GM21717 (cell line): ENCODE data around the gene DGKH.

Source experiments
- ATAC-seq: cut with Tn5 transposase; IDR thresholded peaks from one replicate; pipeline ENCODE4 v1.9.1; 2021; ENCODE audit warnings: mild to moderate bottlenecking, moderate library complexity; ENCODE audit not compliant: unreplicated experiment

DGKH gene

DNA sequence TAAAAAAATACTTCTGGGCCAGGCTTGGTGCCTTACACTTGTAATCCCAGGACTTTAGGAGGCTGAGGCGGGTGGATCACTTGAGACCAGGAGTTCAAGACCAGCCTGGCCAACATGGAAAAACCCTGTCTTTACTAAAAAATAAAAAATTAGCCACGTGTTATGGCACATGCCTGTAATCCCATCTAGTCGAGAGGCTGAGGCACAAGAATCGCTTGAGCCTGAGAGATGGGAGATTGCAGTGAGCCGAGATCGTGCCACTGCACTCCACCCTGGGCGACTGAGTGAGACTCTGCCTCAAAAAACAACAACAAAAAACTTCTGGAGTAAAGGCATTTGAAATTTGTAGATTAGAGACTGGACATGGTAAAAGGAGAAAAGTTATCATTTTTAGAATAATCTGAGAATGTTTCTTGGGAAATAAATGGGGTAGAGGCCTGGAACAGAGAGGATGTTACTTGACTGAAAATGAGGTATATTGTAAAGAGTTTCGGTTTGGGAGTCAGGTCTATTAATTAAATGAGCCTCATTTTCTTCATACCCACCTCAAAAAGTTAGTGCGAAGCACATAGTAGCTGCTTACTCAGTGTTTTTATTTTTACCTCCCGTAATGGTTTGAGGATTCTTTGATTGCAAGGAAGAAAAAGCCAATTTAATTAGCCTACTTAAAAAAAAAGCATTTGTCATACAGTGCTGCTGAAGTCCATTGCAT is 226.1 kb downstream of the DGKH start:
- no peak for ATAC-seq

DNA sequence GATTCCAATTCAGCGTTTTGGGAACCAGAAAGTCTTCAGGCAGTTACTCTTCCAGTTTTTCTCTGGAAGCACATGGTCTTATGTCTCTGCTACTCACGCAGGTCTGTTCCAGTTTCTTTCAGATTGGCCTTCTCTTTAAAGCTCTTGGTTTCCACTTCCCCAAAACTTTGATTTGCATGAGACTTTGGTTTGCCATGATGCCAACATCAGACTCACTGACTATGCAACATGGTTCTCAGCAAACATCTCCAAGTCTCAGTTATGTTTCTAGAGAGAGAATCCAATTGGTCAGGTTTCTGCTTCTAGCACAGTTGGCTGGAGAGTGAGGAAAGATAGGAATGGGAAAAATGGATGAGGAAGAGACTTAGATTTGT is 226.6 kb downstream of the DGKH start:
- no peak for ATAC-seq

DNA sequence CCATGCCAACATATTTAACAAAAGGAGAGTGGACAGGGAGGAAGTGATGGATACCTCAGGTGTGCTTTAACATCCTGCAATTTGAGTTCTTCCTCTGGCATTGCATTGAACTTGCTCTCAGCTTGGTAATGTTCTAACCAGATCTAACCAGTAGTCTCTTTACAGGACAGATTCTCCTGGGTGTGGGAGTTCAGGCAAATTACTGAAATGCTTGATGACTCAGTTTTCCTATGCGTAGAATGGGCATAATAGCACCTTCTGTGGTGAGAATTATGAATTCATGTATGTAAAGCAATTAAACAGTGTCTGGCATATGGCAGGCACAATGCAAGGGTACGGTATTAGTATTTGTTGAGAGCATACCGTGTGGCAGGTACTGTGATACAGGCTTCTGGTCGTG is 227.1 kb downstream of the DGKH start:
- no peak for ATAC-seq

DNA sequence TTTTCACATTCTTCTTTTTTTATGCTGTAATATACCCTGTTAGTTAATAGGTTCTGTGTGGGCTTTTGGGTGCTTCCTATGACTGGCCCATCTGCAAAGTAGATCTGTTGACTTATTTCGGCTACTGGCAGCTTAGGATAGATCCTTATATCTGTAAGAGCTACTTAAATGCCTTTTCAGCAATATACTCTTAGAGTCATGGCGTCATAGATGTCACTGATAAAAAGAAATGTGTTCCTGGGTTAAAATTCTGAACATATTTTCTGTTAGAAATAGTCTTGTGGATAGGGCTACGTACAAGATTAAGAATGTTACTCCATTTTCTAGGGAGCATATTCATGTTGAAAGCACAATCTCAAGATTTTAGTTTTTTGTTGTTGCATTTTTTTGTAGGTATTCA is 228.2 kb downstream of the DGKH start:
- ATAC-seq, result no peak

DNA sequence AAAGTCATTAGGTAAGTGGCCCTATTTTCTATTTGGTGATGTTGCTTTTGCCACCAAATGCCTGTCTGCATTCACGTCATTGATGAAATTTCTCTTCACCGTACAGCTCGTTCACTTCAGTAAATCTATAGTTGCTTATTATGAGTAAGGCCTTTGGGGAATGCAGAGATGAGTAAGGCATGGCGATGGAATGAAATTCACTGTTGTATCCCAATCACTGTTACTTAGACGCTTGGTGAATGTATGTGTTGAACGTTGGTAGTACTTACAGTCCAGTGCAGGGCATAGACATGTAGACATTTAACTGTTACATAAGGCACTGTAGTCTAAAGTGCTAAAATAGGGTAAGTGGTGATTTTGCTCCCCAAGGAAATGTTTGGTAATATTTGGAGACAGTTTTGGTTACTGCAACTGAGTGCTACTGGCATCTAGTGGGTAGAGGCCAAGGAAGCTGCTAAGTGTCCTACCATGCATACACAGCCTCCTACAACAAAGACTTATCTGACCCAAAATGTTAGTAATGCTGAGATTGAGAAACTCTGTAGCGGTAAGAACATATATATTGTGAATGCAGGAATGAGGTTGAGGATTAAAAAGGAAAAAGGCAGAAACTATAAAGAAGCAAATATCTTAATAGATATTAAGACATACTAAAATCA is 229.3 kb downstream of the DGKH start:
- ATAC-seq, result no peak

DNA sequence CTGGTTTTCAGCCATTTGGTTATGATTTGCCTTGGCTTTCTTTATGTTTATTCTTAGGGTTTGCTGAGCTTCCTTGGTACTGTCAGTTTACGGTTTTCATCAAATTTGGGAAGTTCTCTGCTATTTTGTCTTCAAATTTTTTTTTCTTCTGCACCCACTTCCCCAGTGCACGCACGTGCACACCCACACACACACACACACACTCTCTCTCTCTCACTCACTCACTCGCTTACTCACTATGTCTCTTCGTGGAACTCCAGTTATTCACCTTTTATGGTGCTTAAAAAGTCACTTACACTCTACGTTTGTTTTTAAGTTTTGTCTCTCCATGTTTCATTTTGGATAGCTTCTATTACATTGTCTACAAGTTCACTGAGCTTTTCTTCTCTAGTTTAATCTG is 230.6 kb downstream of the DGKH start:
- no peak for ATAC-seq

DNA sequence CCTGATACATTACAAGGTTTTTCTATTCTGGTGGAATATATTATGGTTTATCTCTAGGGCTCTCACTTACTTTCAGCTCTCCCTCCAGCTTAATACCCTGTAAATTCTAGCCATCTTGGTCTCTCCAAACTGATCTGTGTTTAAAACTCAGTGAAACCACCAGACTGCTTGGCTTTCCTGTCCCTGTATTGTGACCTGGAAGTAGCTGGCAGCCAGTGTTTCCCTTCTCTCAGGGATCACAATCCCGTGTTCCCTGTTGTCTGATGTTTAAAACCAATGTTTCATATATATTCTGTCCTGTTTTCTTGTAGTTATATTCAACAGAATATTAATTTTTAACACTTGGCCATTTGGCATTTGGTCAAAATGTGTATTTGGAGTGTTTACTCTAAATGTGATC is 231.5 kb downstream of the DGKH start:
- ATAC-seq, result no peak

DNA sequence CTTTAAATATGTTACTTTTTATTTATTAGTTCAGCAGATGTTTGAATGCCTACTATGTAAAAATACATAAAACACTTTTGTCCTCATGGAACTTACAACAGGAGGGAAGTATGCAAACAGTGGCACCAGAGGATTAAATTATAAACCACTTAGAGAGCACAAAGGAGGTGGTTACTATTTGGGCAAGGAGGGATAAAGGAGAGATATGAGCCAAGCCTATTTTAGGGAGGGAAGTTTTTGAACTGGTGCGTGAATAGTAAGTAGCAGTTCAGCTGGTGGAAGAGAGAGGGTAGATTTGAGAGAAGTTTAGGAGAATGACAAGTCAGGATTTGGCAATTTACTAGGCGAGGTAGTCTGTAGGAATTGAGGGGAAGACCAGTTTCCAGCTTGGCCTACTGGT is 232.1 kb downstream of the DGKH start:
- no peak for ATAC-seq

DNA sequence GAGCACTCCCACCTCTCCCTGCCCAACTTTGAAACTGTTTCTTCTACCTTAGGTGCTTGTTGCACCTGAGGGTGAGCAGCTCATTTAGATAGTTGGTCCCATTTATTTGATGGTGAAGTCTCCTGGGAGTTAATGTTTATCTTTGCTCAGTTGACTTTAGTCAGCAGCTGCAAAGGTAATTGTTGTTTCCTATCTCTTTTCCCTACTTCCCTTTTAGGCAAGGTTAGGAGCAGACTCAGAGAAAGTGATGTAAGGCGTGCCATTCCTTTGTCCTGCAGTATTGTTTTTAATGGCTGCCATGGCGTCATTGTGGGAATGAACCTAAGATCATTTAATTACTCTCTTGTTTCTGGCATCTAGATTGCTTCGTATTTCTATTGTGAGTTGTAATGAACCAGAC is 235.1 kb downstream of the DGKH start:
- ATAC-seq, result no peak

DNA sequence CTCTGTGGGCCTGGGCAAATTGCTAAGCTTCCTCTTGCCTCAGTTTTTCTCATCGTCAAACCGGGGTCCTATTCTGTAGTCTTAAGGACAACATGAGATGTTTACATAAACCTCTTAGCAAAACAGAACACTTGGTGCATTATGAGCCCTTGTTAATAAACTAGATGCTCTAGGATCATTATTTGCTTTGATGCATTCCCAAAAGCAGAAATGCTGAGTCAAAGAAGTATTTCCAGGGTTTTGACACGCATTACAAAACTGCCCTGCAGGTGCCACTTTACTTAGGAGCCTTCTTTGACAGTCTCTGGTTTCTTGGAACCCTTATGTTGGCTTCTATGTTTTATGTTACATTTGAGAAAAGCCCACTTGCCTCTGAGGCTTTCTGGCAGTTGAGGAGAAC is 235.6 kb downstream of the DGKH start:
- ATAC-seq, result no peak
